GM23338 (cell line): Measurements from ENCODE around the gene CACNB2. TPM values are rescaled to one million over a fixed set of nuclear protein-coding genes. Genes with fewer than 3 reads are reported as not detected.

Experiments
- ATAC-seq: fragments of 200-7000 bp; cut with Tn5 transposase; 3 replicates; pipeline ENCODE4 v1.9.1; 2020
- DNase-seq: peaks from one replicate; pipeline ENCODE4 v3.0.0-alpha.2; 2015; ENCODE audit warnings: low spot score
- H2AFZ ChIP-seq: fragments of 200-600 bp; sonication (generic); 2 replicates; pipeline ENCODE4 v1.8.0; 2016; ENCODE audit warnings: antibody characterized with exemption, mild to moderate bottlenecking, moderate library complexity
- H3F3A ChIP-seq: fragments of 200-600 bp; sonication (generic); replicated peaks from 2 replicates; pipeline ENCODE4 v1.8.0; 2017; ENCODE audit warnings: antibody characterized with exemption, mixed run types, low read depth
- H3K27ac ChIP-seq: fragments of 200-600 bp; sonication (generic); 2 replicates; pipeline ENCODE4 v1.6.1; 2016; ENCODE audit warnings: low read depth
- H3K27me3 ChIP-seq: fragments of 200-600 bp; sonication (generic); 2 replicates; pipeline ENCODE4 v1.8.0; 2016; ENCODE audit warnings: mild to moderate bottlenecking, mixed run types, moderate library complexity; ENCODE audit not compliant: insufficient read depth
- H3K36me3 ChIP-seq: fragments of 200-600 bp; sonication (generic); 2 replicates; pipeline ENCODE4 v1.8.0; 2016; ENCODE audit warnings: mild to moderate bottlenecking; ENCODE audit not compliant: insufficient read depth
- H3K4me1 ChIP-seq: fragments of 200-600 bp; sonication (generic); 2 replicates; pipeline ENCODE4 v1.8.0; 2016; ENCODE audit warnings: mild to moderate bottlenecking, moderate library complexity; ENCODE audit not compliant: insufficient read depth
- H3K4me2 ChIP-seq: fragments of 200-600 bp; sonication (generic); 2 replicates; pipeline ENCODE4 v1.7.1; 2017; ENCODE audit warnings: mixed run types
- H3K4me3 ChIP-seq: fragments of 200-600 bp; sonication (generic); 2 replicates; pipeline ENCODE4 v1.6.1; 2016; ENCODE audit warnings: mixed run types
- H3K79me2 ChIP-seq: fragments of 200-600 bp; sonication (generic); replicated peaks from 2 replicates; pipeline ENCODE4 v1.8.0; 2017; ENCODE audit warnings: mild to moderate bottlenecking; ENCODE audit not compliant: insufficient read depth
- H3K9me2 ChIP-seq: fragments of 200-600 bp; sonication (generic); 2 replicates; pipeline ENCODE4 v1.8.0; 2017; ENCODE audit not compliant: insufficient read depth
- H4K20me1 ChIP-seq: fragments of 200-600 bp; sonication (generic); replicated peaks from 2 replicates; pipeline ENCODE4 v1.8.0; 2017; ENCODE audit warnings: mild to moderate bottlenecking; ENCODE audit not compliant: insufficient read depth
- H3K27ac Mint-ChIP-seq: 2 replicates; pipeline ENCODE4 v1.8.0; 2020; ENCODE audit warnings: inconsistent platforms, mild to moderate bottlenecking, moderate library complexity, mixed read lengths
- H3K27me3 Mint-ChIP-seq: 3 replicates; pipeline ENCODE4 v1.8.0; 2022; ENCODE audit warnings: low read depth, mild to moderate bottlenecking, moderate library complexity, mixed read lengths, inconsistent platforms; ENCODE audit not compliant: insufficient read depth, poor library complexity
- H3K36me3 Mint-ChIP-seq: 3 replicates; pipeline ENCODE4 v1.8.0; 2021; ENCODE audit warnings: low read depth, mild to moderate bottlenecking, inconsistent platforms, moderate library complexity, mixed read lengths
- H3K4me1 Mint-ChIP-seq: 3 replicates; pipeline ENCODE4 v1.8.0; 2020; ENCODE audit warnings: mild to moderate bottlenecking, inconsistent platforms, mixed read lengths
- H3K4me3 Mint-ChIP-seq: 3 replicates; pipeline ENCODE4 v1.8.0; 2021; ENCODE audit warnings: moderate library complexity, mild to moderate bottlenecking, inconsistent platforms, mixed read lengths
- H3K9me3 Mint-ChIP-seq: 3 replicates; pipeline ENCODE4 v1.8.0; 2020; ENCODE audit warnings: moderate library complexity, mild to moderate bottlenecking, inconsistent platforms, mixed read lengths
- CREB1 ChIP-seq: fragments of 250-450 bp; sonication (Bioruptor Pico); IDR thresholded peaks from 2 replicates; pipeline ENCODE4 v1.5.0; 2020; ENCODE audit warnings: low read depth, mild to moderate bottlenecking, moderate library complexity
- EZH2 ChIP-seq: fragments of 200-600 bp; sonication (generic); IDR thresholded peaks from one replicate; pipeline ENCODE4 v1.8.0; 2017; ENCODE audit warnings: antibody characterized with exemption, mild to moderate bottlenecking, low read depth; ENCODE audit not compliant: unreplicated experiment
- EZH2phosphoT487 ChIP-seq: fragments of 200-600 bp; sonication (generic); IDR thresholded peaks from one replicate; pipeline ENCODE4 v1.8.1; 2018; ENCODE audit warnings: antibody characterized with exemption; ENCODE audit not compliant: unreplicated experiment
- JUNB ChIP-seq: IDR thresholded peaks from one replicate; pipeline ENCODE4 v1.6.1; 2016; ENCODE audit warnings: antibody characterized with exemption; ENCODE audit not compliant: unreplicated experiment
- NANOG ChIP-seq: IDR thresholded peaks from 2 replicates; pipeline ENCODE4 v1.6.1; 2016; ENCODE audit warnings: antibody characterized with exemption, borderline replicate concordance
- POLR2AphosphoS5 ChIP-seq: IDR thresholded peaks from 2 replicates; pipeline ENCODE4 v1.6.1; 2016; ENCODE audit warnings: antibody characterized with exemption, low read depth
- STAT1 ChIP-seq: IDR thresholded peaks from one replicate; pipeline ENCODE4 v1.6.1; 2016; ENCODE audit warnings: antibody characterized with exemption; ENCODE audit not compliant: unreplicated experiment
- ZNF114 ChIP-seq: fragments of 250-450 bp; sonication (Bioruptor Pico); IDR thresholded peaks from 2 replicates; pipeline ENCODE4 v1.5.0; 2020; ENCODE audit warnings: mild to moderate bottlenecking, moderate library complexity
- polyA plus RNA-seq: library from polyadenylated mRNA; unstranded; fragments of >200 nt; fragmentation: Nextera tagmentation; extraction: Ambion mirVana; gene quantifications from 2 replicates; pipeline ENCODE4 v1.2.1, GENCODE V29; 2016
- total RNA-seq: library from RNA; depleted of rRNA; stranded (reverse); fragments of >200 nt; shearing (Covaris generic); gene quantifications from 2 replicates; pipeline ENCODE4 v1.2.3, GENCODE V29; 2014
- TF ChIP-seq, protein P1 (sequence below), 2 experiments: fragments of 200-600 bp in 1 of 2; sonication (generic) in 1 of 2; conservative IDR thresholded peaks; 2 replicates each; pipeline versions ENCODE4 v1.5.1 to v1.6.1; 2016 to 2017; ENCODE audit warnings: antibody characterized with exemption in 2 of 2, low read depth in 2 of 2, mild to moderate bottlenecking in 2 of 2, moderate library complexity in 1 of 2
- TF ChIP-seq, protein P2 (sequence below): IDR thresholded peaks from 2 replicates; pipeline ENCODE4 v1.6.1; 2016; ENCODE audit warnings: antibody characterized with exemption
- TF ChIP-seq, protein P3 (sequence below): fragments of 250-450 bp; sonication (Bioruptor Pico); IDR thresholded peaks from 2 replicates; pipeline ENCODE4 v1.5.0; 2020; ENCODE audit warnings: mild to moderate bottlenecking, moderate library complexity
- TF ChIP-seq, protein P4 (sequence below): IDR thresholded peaks from one replicate; pipeline ENCODE4 v1.6.1; 2018; ENCODE audit warnings: antibody characterized with exemption; ENCODE audit not compliant: unreplicated experiment

Gene CACNB2
- total and polyA plus RNA-seq, 2 experiments from 2014 or later: 5.0 to 5.9 TPM

DNA sequence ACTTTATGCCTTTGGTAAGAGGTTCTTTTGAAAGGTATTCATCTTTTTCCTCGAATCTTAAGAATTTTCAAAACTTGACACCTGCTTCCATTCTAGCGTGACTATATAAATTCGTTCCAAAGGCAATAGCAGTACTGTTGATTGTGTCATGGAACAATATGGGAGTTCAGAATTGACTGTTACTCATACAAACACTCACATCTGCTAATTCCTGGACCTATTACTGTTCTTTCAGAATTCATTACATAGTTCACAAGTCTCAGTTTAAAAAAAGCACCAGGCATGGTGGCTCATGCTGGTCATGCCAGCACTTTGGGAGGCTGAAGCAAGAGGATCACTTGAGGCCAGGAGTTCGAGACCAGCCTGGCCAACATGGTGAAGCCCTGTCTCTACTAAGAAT lies 80.9 kb downstream of the CACNB2 start (continued):
- TF ChIP-seq NANOG (no peak), CREB1 (CRISPR knock-in tag) (no peak), POLR2AphosphoS5 (no peak), EZH2phosphoT487 (no peak), ZNF114 (no peak), STAT1 (no peak)
- TF ChIP-seq, protein P1, sequence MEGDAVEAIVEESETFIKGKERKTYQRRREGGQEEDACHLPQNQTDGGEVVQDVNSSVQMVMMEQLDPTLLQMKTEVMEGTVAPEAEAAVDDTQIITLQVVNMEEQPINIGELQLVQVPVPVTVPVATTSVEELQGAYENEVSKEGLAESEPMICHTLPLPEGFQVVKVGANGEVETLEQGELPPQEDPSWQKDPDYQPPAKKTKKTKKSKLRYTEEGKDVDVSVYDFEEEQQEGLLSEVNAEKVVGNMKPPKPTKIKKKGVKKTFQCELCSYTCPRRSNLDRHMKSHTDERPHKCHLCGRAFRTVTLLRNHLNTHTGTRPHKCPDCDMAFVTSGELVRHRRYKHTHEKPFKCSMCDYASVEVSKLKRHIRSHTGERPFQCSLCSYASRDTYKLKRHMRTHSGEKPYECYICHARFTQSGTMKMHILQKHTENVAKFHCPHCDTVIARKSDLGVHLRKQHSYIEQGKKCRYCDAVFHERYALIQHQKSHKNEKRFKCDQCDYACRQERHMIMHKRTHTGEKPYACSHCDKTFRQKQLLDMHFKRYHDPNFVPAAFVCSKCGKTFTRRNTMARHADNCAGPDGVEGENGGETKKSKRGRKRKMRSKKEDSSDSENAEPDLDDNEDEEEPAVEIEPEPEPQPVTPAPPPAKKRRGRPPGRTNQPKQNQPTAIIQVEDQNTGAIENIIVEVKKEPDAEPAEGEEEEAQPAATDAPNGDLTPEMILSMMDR (conservative IDR thresholded peaks at IDR 0.05; ENCODE audit: low read depth in 2 of 2): no peak
- TF ChIP-seq, protein P2, sequence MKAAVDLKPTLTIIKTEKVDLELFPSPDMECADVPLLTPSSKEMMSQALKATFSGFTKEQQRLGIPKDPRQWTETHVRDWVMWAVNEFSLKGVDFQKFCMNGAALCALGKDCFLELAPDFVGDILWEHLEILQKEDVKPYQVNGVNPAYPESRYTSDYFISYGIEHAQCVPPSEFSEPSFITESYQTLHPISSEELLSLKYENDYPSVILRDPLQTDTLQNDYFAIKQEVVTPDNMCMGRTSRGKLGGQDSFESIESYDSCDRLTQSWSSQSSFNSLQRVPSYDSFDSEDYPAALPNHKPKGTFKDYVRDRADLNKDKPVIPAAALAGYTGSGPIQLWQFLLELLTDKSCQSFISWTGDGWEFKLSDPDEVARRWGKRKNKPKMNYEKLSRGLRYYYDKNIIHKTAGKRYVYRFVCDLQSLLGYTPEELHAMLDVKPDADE: no peak

DNA sequence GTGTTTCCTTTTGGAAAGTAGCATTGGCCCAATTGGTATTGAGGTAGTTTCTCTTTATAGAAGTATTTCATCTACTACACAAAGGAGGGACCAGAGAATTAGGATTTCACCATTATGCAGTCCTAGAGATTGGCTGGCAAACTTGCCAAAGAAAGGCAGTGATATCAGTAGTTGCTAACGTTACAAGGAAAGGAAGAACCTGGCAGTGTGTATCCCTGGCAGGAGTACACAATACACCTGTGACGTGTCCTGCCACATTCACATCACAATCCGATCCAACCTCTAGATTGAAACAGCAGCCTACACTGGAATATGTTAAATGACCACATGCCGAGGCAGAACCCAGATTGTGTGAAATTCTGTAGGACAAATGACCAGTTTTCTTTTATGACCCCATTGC lies 81.7 kb downstream of the CACNB2 start:
- no peak for DNase-seq
- Mint-ChIP-seq H3K27ac (no peak overlapping the region), H3K27me3 (peaks cover 1% of the 10 kb centered on the region), H3K36me3 (no peaks in the 10 kb centered on the region), H3K4me1 (peaks cover 4% of the 10 kb centered on the region; the same call in 2 of the 3 replicates), H3K9me3 (no peaks in the 10 kb centered on the region), H3K4me3 (no peak overlapping the region)
- Histone ChIP-seq H2AFZ (no peak overlapping the region), H3K36me3 (no peaks in the 10 kb centered on the region), H4K20me1 (no peaks in the 10 kb centered on the region), H3K4me1 (no peaks in the 10 kb centered on the region), H3K27me3 (no peaks in the 10 kb centered on the region), H3K9me2 (no peaks in the 10 kb centered on the region), H3F3A (no peaks in the 10 kb centered on the region), H3K4me2 (no peak overlapping the region), H3K79me2 (no peaks in the 10 kb centered on the region), H3K27ac (no peak overlapping the region), H3K4me3 (no peak overlapping the region)
- ATAC-seq: no peak
- TF ChIP-seq ZNF114 (no peak), STAT1 (no peak), POLR2AphosphoS5 (no peak), JUNB (no peak), EZH2 (no peak), CREB1 (CRISPR knock-in tag) (no peak)
- TF ChIP-seq, protein P3, sequence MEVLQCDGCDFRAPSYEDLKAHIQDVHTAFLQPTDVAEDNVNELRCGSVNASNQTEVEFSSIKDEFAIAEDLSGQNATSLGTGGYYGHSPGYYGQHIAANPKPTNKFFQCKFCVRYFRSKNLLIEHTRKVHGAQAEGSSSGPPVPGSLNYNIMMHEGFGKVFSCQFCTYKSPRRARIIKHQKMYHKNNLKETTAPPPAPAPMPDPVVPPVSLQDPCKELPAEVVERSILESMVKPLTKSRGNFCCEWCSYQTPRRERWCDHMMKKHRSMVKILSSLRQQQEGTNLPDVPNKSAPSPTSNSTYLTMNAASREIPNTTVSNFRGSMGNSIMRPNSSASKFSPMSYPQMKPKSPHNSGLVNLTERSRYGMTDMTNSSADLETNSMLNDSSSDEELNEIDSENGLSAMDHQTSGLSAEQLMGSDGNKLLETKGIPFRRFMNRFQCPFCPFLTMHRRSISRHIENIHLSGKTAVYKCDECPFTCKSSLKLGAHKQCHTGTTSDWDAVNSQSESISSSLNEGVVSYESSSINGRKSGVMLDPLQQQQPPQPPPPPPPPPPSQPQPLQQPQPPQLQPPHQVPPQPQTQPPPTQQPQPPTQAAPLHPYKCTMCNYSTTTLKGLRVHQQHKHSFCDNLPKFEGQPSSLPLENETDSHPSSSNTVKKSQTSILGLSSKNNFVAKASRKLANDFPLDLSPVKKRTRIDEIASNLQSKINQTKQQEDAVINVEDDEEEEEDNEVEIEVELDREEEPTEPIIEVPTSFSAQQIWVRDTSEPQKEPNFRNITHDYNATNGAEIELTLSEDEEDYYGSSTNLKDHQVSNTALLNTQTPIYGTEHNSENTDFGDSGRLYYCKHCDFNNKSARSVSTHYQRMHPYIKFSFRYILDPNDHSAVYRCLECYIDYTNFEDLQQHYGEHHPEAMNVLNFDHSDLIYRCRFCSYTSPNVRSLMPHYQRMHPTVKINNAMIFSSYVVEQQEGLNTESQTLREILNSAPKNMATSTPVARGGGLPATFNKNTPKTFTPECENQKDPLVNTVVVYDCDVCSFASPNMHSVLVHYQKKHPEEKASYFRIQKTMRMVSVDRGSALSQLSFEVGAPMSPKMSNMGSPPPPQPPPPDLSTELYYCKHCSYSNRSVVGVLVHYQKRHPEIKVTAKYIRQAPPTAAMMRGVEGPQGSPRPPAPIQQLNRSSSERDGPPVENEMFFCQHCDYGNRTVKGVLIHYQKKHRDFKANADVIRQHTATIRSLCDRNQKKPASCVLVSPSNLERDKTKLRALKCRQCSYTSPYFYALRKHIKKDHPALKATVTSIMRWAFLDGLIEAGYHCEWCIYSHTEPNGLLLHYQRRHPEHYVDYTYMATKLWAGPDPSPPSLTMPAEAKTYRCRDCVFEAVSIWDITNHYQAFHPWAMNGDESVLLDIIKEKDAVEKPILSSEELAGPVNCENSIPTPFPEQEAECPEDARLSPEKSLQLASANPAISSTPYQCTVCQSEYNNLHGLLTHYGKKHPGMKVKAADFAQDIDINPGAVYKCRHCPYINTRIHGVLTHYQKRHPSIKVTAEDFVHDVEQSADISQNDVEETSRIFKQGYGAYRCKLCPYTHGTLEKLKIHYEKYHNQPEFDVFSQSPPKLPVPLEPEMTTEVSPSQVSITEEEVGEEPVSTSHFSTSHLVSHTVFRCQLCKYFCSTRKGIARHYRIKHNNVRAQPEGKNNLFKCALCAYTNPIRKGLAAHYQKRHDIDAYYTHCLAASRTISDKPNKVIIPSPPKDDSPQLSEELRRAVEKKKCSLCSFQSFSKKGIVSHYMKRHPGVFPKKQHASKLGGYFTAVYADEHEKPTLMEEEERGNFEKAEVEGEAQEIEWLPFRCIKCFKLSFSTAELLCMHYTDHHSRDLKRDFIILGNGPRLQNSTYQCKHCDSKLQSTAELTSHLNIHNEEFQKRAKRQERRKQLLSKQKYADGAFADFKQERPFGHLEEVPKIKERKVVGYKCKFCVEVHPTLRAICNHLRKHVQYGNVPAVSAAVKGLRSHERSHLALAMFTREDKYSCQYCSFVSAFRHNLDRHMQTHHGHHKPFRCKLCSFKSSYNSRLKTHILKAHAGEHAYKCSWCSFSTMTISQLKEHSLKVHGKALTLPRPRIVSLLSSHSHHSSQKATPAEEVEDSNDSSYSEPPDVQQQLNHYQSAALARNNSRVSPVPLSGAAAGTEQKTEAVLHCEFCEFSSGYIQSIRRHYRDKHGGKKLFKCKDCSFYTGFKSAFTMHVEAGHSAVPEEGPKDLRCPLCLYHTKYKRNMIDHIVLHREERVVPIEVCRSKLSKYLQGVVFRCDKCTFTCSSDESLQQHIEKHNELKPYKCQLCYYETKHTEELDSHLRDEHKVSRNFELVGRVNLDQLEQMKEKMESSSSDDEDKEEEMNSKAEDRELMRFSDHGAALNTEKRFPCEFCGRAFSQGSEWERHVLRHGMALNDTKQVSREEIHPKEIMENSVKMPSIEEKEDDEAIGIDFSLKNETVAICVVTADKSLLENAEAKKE (CRISPR knock-in tag): no peak
- TF ChIP-seq, protein P2: no peak
- TF ChIP-seq, protein P4, sequence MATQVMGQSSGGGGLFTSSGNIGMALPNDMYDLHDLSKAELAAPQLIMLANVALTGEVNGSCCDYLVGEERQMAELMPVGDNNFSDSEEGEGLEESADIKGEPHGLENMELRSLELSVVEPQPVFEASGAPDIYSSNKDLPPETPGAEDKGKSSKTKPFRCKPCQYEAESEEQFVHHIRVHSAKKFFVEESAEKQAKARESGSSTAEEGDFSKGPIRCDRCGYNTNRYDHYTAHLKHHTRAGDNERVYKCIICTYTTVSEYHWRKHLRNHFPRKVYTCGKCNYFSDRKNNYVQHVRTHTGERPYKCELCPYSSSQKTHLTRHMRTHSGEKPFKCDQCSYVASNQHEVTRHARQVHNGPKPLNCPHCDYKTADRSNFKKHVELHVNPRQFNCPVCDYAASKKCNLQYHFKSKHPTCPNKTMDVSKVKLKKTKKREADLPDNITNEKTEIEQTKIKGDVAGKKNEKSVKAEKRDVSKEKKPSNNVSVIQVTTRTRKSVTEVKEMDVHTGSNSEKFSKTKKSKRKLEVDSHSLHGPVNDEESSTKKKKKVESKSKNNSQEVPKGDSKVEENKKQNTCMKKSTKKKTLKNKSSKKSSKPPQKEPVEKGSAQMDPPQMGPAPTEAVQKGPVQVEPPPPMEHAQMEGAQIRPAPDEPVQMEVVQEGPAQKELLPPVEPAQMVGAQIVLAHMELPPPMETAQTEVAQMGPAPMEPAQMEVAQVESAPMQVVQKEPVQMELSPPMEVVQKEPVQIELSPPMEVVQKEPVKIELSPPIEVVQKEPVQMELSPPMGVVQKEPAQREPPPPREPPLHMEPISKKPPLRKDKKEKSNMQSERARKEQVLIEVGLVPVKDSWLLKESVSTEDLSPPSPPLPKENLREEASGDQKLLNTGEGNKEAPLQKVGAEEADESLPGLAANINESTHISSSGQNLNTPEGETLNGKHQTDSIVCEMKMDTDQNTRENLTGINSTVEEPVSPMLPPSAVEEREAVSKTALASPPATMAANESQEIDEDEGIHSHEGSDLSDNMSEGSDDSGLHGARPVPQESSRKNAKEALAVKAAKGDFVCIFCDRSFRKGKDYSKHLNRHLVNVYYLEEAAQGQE: no peak
